Adrenal gland (tissue), 12 donors: ENCODE results near the gene RCC2. TPM values are rescaled to one million over a fixed set of nuclear protein-coding genes. Genes with fewer than 3 reads are reported as not detected.

Source experiments
- DNase-seq, 7 donors: peaks; one replicate each; pipeline ENCODE4 v3.0.0-alpha.2; 2019 to 2020
- H3K27ac ChIP-seq, 5 donors: fragments of 200-600 bp; sonication (generic) in 4 of 5; 1 replicate in 3 of 5; 2 replicates in 2 of 5; pipeline versions ENCODE4 v1.5.1 to v1.8.0; 2016 to 2020; ENCODE audit warnings: mild to moderate bottlenecking in 1 of 5
- H3K27me3 ChIP-seq: fragments of 200-600 bp; 2 replicates; pipeline ENCODE4 v1.8.0; 2021
- H3K36me3 ChIP-seq, 2 donors: fragments of 200-600 bp; replicated peaks in 1 of 2; 1 replicate in 1 of 2; 2 replicates in 1 of 2; pipeline versions ENCODE4 v1.5.1 to v1.8.0; 2018 to 2022
- H3K4me1 ChIP-seq, 2 donors: fragments of 200-600 bp; replicated peaks in 1 of 2; 1 replicate in 1 of 2; 2 replicates in 1 of 2; pipeline versions ENCODE4 v1.5.1 to v1.8.0; 2018 to 2021
- H3K4me3 ChIP-seq, 4 donors: fragments of 200-600 bp; sonication (generic) in 3 of 4; one replicate each; pipeline ENCODE4 v1.5.1; 2016 to 2018
- H3K9me3 ChIP-seq, 3 donors: fragments of 200-600 bp; sonication (generic) in 1 of 3; replicated peaks in 1 of 3; 1 replicate in 2 of 3; 2 replicates in 1 of 3; pipeline versions ENCODE4 v1.5.1 to v1.8.0; 2016 to 2021
- CTCF ChIP-seq, 6 experiments: fragments of 450-650 bp in 4 of 6; fragments of 200-600 bp in 2 of 6; sonication (generic) in 1 of 6; IDR thresholded peaks; 1 replicate in 5 of 6; 2 replicates in 1 of 6; pipeline versions ENCODE4 v1.5.1 to v1.8.0; 2016 to 2021; ENCODE audit warnings: antibody characterized with exemption in 6 of 6, mild to moderate bottlenecking in 2 of 6, moderate library complexity in 1 of 6
- POLR2A ChIP-seq, 2 donors: fragments of 450-650 bp; IDR thresholded peaks; one replicate each; pipeline ENCODE4 v1.6.1; 2017; ENCODE audit warnings: antibody characterized with exemption in 2 of 2, mild to moderate bottlenecking in 2 of 2, moderate library complexity in 1 of 2
- WGBS, 4 donors: extraction: QIAGEN DNeasy Blood & Tissue Kit in 2 of 4; methylation state at CpG; one replicate each; pipeline versions ENCODE4 v1.1.5 to v1.1.7; 2013 to 2017; 5-methylcytosine and 5-hydroxymethylcytosine counted together
- intact Hi-C, 2 donors: fragments of 100-400 bp; cut with DNase I; formaldehyde crosslinking; loops; one replicate each; pipeline versions ENCODE4 v1.14.1 to v1.15.0; 2022 to 2023
- polyA plus RNA-seq, 3 donors: library from polyadenylated mRNA; stranded (reverse); fragments of 200-250 nt in 2 of 3; fragments of 350-450 nt in 1 of 3; fragmentation: Illumina TruSeq in 1 of 3; extraction: RNeasy Lipid Tissue Mini Kit (QIAGEN cat#74804) in 1 of 3; gene quantifications; one replicate each; pipeline ENCODE4 v1.2.3, GENCODE V29; 2013 to 2014
- total RNA-seq, 9 donors: library from RNA; depleted of rRNA in 4 of 9; stranded (reverse); fragments of >200 nt in 4 of 9; fragments of 120-200 nt in 1 of 9; fragmentation: NEBNext Ultra II Directional in 1 of 9; extraction: Animal tissue kit (Norgen Biotek cat#: 25700) in 1 of 9; gene quantifications; one replicate each; pipeline versions ENCODE4 v1.1.0 to v1.2.4, GENCODE V29; 2013 to 2023
- donor health status: healthy with polysubstance abuse.
- donor health status: Bipolar disorder and iron deficiency.
- donor health status: DM: yes; HTN: yes; CAD: no.
- donor health status: DM: no; HTN: no; CAD: no.
- donor health status: DM: no; HTN: no; CAD: no.
- donor health status: DM: yes; HTN: yes; CAD: no.

The RCC2 gene
- total and polyA plus RNA-seq, 12 donors = 19.3 to 38.3 (median 28.6) TPM

GRCh38 chr1:17423781-17424245 is 15.7 kb downstream of the RCC2 start:
- intact Hi-C loops = loop anchor here (5.0 to 10.0 kb wide), 3 partner anchors 61 to 191 kb away; no protein-coding TSS in a partner anchor

GRCh38 chr1:17422461-17422860 is 17.0 kb downstream of the RCC2 start:
- WGBS, 4 donors = 65 to 70% (median 66%) methylated on average over 7 of the region's 7 CpGs
- Histone ChIP-seq H3K27ac (no peak overlapping the region), H3K4me3 (no peak overlapping the region), H3K36me3 (peaks cover 0 to 73% of the 10 kb centered on the region in 2 donors), H3K9me3 (no peaks in the 10 kb centered on the region), H3K4me1 (no peaks in the 10 kb centered on the region), H3K27me3 (no peaks in the 10 kb centered on the region)
- intact Hi-C loops = loop anchor here (5.0 to 10.0 kb wide), 3 partner anchors 62 to 192 kb away; no protein-coding TSS in a partner anchor
- DNase-seq = no peak
- TF ChIP-seq CTCF (IDR thresholded peaks at IDR 0.05) (no peak), POLR2A (IDR thresholded peaks at IDR 0.05) (no peak)

More at GRCh38 chr1:17423781-17424245, 15.7 kb downstream of the RCC2 start:
- Histone ChIP-seq H3K27me3 (no peaks in the 10 kb centered on the region), H3K27ac (peak overlapping the region in 1 of 5 donors; percentile 57), H3K36me3 (peaks cover 0 to 74% of the 10 kb centered on the region in 2 donors), H3K4me1 (no peaks in the 10 kb centered on the region), H3K9me3 (no peaks in the 10 kb centered on the region), H3K4me3 (no peak overlapping the region)
- TF ChIP-seq CTCF (IDR thresholded peaks at IDR 0.05) (no peak), POLR2A (IDR thresholded peaks at IDR 0.05) (no peak)
- DNase-seq = peak in 1 of 7 donors; percentile 31
- WGBS, 4 donors = 71 to 85% (median 76%) methylated on average over 8 to 13 of the region's 13 CpGs

- Histone ChIP-seq H3K4me3 (no peak overlapping the region), H3K27ac (no peak overlapping the region), H3K9me3 (no peaks in the 10 kb centered on the region), H3K36me3 (peaks cover 0 to 85% of the 10 kb centered on the region in 2 donors), H3K27me3 (no peaks in the 10 kb centered on the region), H3K4me1 (no peaks in the 10 kb centered on the region)
- WGBS, 4 donors = 79 to 84% (median 82%) methylated on average over 6 of the region's 6 CpGs
- no peak for DNase-seq
- intact Hi-C loops = loop anchor here (5.0 to 10.0 kb wide), 3 partner anchors 64 to 194 kb away; no protein-coding TSS in a partner anchor
- TF ChIP-seq CTCF (IDR thresholded peaks at IDR 0.05) = no peak
These were observed 19.0 kb downstream of the RCC2 start for GRCh38 chr1:17420391-17420918.

GRCh38 chr1:17419626-17420328 is 19.7 kb downstream of the RCC2 start:
- no peaks in the 10 kb centered on the region for H3K4me1 ChIP-seq
- H3K27ac ChIP-seq = no peak overlapping the region
- intact Hi-C loops = loop anchor here (5.0 to 10.0 kb wide), 3 partner anchors 65 to 195 kb away; no protein-coding TSS in a partner anchor
- TF ChIP-seq POLR2A (IDR thresholded peaks at IDR 0.05) (no peak), CTCF (IDR thresholded peaks at IDR 0.05) (peak; percentile 92 to 99 (median 96))
- H3K36me3 ChIP-seq = peaks cover 0 to 85% of the 10 kb centered on the region in 2 donors
- no peak overlapping the region for H3K4me3 ChIP-seq
- peak; percentile 37 to 85 (median 73) for DNase-seq
- H3K27me3 ChIP-seq = no peaks in the 10 kb centered on the region
- no peaks in the 10 kb centered on the region for H3K9me3 ChIP-seq
- WGBS, 4 donors = 34 to 43% (median 38%) methylated on average over 15 to 42 of the region's 42 CpGs
